Stimulated activated naive CD8-positive, alpha-beta T cell treated with anti-CD3 and anti-CD28 coated beads, Interleukin-15, Interleukin-2, amounts not matched to agents 100 U/mL and 50 U/mL, for 24 hours (primary cell): Measurements from ENCODE around the gene STPG3.
A peak's percentile ranks its signal among the peaks of the same experiment; 100 is the strongest.

Experiments used
- ATAC-seq: fragments of 150-1000 bp; cut with Tn5 transposase; one replicate; pipeline ENCODE4 v1.10.0; 2021
- DNase-seq: peaks from one replicate; pipeline ENCODE4 v3.0.0; 2021

Gene STPG3

DNA sequence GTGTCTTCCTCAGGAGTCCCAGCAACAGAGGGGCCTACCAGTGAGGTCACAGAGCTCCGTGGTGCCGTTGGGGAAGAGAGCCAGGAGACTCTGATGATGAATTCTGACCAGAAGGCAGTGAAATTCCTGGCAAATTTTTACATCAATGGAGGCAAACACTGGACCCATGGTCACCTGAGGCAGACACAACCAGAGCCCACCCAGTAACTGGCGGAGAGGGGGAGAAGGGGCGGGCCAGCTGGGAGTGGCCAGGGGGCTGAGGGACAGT lies at the start of gene STPG3:
STPG3 (plus strand) TSS at position 93 of the 268 bp plus-strand sequence; CDS start at position 94, 1 bp downstream.
- DNase-seq (no peak), ATAC-seq (no peak)

- ATAC-seq, result no peak
Measured at GRCh38 chr9:137202966-137203365, 48.1 kb upstream of the STPG3 start.

GRCh38 chr9:137204731-137205125 lies 46.4 kb upstream of the STPG3 start:
- DNase-seq, result no peak
- ATAC-seq, result no peak

More at GRCh38 chr9:137202966-137203365, 48.1 kb upstream of the STPG3 start:
- DNase-seq, result no peak

DNA sequence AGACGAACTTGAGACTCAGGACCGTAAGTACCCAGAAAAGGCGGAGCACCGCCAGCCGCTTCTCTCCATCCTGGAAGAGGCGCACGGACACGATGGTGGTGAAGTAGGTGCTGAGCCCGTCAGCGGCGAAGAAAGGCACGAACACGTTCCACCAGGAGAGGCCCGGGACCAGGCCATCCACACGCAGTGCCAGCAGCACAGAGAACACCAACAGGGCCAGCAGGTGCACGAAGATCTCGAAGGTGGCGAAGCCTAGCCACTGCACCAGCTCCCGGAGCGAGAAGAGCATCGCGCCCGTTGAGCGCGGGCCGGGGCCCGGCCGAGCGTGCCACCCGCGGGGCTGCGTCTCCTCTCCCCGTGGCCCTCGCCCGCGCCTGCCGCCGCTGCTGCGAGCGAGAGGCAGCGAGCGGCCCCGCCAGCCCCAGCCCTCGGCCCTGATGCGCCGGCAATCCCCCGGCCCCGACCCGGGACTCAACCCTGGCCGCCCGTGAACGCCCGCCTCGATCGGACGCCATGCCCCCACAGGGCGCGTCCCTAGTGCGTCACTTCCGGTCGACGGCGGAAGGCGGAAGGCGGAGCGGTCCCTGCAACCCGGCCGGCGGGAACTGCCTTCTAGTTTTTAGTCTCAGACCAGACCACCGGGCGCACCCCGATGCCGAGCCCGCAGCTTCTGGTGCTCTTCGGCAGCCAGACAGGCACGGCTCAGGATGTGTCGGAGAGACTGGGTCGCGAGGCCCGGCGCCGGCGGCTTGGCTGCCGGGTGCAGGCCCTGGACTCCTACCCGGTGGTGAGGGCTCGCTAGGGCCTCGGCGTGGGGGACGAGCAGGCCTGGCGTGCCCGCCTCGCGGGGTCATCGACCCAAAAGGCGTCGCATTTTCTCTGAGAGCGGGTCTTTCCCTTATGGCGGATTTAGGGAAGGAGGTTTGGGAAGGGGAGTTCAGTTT lies 45.7 kb upstream of the STPG3 start, which contains the start of the genes NDOR1 and TMEM203:
NDOR1 (plus strand) TSS at position 575 of the 944 bp plus-strand sequence; CDS start at position 653, 78 bp downstream.
TMEM203 (minus strand) TSS at position 523 of the 944 bp plus-strand sequence; CDS start at position 289, 234 bp downstream.
- DNase-seq (peak; percentile 99), ATAC-seq (peak; percentile 65)

GRCh38 chr9:137206602-137207001 lies 44.5 kb upstream of the STPG3 start:
- DNase-seq, result no peak

GRCh38 chr9:137211532-137211931 lies 39.6 kb upstream of the STPG3 start:
- DNase-seq (no peak), ATAC-seq (no peak)

More at GRCh38 chr9:137206602-137207001, 44.5 kb upstream of the STPG3 start:
- ATAC-seq, result no peak

GRCh38 chr9:137212520-137212919 lies 38.6 kb upstream of the STPG3 start:
- DNase-seq, result no peak
- no peak for ATAC-seq

DNA sequence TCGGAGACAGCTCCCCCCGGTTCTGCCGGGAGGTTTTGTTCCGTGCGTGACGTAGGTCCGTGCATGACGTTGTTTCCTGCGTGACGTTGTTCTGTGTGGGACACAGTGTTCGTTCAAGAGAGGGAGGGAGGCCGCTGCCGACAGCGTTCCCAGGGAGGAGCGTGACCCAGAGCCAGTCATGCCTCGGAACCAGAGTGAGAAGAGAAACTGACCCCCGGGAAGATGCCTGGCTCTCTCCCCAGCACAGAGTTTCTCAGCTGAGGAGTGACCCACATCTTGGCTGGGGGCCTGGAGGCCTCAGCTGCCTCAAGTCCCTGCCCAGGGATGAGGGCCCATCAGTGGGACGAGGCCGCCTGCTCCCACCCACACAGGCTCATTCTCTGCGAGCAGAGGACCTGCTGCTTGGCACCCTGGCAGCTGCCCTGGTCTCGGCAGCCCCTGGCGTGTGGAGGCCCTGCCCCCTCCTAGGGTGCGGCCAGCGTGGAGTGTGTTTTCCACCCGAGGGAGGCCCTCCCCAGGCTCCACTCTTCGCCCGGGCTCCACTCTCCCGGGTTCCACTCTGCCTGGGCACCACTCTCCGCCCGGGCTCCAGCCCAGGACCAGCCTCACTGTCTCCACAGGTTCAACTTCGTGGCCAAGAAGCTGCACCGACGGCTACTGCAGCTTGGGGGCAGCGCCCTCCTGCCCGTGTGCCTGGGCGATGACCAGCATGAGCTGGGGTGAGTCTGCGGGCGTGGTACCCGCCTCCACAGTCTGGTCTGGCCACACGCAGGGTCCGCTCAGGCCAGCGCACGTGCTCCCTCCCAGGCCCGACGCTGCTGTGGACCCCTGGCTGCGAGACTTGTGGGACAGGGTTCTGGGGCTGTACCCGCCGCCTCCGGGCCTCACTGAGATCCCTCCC lies 37.7 kb upstream of the STPG3 start:
- DNase-seq (no peak), ATAC-seq (no peak)

GRCh38 chr9:137214620-137215019 lies 36.5 kb upstream of the STPG3 start:
- DNase-seq (no peak), ATAC-seq (no peak)

DNA sequence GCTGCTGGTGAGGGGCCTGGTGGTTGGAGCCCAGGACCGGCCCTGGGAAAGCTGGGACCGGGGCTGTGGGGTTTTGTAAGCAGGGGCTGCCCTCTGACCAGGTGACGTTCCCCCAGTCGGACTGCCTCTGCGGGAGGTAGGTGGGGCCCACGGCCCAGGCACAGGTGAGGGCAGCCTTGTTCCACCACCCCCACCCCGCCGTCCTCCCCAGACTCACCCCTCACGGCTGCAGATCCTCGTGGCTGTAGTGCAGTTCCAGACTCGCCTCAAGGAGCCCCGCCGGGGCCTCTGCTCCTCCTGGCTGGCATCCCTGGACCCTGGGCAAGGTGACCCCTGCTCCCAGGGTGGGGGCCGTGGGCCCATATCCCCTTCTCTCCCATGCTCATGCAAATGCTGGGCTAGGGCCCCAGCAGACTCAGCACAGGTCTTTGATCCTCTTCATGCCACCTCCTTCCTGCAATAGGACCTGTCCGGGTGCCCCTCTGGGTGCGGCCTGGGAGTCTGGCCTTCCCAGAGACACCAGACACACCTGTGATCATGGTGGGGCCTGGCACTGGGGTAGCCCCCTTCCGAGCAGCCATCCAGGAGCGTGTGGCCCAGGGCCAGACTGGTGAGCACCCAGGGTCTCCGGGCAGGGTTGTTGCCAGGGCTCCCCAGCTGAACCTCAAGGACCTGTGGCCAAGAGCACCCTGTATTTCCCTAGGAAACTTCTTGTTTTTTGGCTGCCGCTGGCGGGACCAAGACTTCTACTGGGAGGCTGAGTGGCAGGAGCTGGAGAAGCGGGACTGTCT lies 35.7 kb upstream of the STPG3 start:
- ATAC-seq, result no peak
- no peak for DNase-seq

DNA sequence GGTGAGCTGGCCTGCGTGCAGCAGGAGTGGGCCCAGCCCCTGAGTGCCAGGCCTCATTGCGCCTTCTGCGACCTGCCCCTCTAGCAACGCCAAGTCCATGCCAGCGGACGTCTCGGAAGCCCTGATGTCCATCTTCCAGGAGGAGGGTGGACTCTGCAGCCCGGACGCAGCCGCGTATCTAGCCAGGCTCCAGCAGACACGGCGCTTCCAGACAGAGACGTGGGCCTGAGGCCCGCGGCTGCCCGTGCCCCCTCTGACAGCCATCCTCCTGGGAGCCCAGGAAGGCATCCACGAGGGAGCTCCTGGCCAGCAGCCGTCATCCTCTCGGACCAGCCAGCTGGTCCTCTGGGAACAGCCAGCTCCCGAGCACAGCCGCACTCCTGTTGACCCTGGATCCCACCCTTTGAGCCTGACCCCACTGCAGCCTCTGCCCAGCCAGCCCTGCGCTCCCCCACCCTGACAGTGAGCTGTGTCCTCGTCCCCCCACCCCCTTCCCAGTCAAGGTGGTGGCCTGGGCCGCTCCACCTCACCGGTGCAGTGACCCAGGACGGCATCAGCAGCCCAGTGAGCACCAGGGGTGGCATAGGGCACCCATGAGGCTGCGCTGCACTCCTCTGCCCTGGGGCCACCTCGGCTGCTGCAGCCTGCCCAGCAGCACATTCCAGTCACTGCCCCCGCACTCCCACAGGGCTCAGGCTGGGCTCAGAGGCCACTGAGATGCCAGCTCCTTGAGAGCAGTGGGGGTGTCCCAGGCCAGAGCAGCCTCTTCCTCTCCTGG lies 34.7 kb upstream of the STPG3 start:
- no peak for DNase-seq
- ATAC-seq, result no peak

DNA sequence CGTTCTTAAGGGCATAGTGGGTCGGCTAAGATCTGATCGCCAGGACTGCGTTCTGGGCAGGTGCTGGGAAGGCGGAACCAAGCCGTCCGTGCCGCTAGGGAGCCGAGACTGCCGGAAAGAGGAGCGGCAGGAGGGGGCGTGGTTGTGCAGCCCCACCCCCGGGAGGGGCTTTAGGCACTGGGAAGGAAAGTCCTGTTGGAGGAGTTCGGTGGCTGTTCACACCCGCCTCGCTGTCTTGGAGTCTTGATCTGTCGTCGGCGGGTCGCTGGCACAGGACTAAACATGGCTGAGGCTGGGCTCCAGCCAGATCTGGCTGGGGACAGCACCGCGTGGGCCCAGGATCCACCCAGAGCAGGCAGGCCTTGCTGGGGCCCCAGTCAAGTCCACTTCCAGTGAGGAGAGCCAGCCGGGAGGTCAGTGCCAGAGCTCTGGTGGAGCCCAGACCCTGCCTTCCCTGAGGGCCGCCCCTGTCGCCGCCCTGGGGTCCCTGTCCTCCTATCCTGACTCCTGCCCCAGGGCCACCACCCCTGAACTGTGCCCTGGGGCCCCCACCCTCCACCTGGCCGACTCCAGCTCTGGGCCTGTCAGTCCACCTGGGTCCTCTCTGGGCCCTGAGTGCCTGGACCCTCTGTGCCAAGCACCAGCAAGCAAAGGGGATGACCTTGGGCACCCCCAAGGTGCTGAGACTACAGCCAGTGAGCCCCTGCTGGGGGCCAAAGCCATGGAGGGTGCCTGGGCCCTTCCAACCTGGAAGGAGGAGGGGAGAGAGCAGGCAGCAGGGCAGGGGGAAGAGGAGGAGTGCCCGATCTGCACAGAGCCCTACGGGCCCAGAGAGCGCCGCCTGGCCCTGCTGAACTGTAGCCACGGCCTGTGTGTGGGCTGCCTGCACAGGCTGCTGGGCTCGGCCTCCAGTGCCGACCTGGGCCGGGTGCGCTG lies 33.5 kb upstream of the STPG3 start:
- no peak for DNase-seq
- no peak for ATAC-seq

- ATAC-seq (no peak), DNase-seq (no peak)
Measured at GRCh38 chr9:137218212-137218753, 32.8 kb upstream of the STPG3 start.

GRCh38 chr9:137218754-137219271 lies 32.3 kb upstream of the STPG3 start:
- no peak for ATAC-seq
- no peak for DNase-seq

GRCh38 chr9:137219757-137220316 lies 31.2 kb upstream of the STPG3 start:
- DNase-seq (no peak), ATAC-seq (no peak)

DNA sequence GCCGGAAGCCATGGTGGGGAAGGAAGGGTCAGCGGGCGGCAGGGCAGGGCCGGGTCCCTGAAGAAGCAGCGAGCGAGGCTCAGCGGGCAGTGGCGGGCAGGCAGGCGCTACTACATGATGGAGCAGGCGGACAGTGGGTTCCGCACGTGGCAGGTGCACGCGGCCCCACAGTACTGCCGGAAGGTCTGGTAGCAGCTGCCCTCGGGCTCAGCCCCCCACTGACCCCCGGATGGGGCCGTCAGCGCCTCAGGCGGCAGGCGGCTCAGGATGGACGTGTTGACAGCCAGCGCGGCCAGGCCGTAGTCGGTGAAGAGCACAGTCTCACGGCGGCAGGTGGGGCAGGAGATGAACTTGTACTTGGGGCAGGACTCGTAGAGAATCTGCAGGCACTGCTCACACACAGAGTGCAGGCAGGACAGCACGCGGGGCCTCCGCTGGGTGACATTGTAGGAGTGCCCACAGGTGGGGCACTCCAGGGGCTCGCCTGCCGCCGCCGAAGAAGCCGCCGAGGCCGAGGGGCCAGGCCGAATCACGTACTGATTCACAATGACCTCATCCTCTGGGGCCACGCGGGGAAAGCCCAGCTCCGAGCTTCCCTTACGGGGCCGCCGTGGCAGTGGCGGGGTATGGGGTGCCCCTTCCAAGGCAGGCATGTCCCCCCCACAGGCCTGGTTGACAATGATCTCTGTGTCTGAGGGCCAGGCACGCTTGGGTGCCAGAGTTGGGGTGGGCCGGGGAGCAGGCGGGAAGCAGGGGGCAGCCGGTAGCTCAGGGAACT lies 30.6 kb upstream of the STPG3 start:
- DNase-seq, result no peak

DNA sequence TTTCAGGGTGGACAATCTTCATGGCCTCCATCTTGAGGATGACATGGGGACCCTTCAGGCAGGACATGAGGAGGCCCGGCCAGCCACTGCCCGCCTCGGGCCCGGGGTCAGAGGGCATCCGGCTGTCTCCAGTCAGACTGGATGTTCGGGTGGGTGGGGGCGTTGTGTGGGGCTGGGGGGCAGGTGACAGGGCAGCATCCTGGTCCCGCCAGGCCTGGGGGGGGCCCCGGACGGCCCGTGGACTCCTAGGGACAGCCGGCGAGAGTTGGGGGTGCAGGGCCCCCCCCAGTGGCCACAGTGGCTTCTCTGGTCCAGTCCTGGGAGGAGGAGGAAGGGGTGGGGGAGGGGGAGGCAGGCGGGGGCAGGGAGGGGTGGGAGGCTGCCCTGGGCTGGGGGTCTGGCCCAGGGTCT lies 30.0 kb upstream of the STPG3 start:
- no peak for ATAC-seq

More for the DNA sequence above, 30.6 kb upstream of the STPG3 start:
- ATAC-seq, result no peak

DNA sequence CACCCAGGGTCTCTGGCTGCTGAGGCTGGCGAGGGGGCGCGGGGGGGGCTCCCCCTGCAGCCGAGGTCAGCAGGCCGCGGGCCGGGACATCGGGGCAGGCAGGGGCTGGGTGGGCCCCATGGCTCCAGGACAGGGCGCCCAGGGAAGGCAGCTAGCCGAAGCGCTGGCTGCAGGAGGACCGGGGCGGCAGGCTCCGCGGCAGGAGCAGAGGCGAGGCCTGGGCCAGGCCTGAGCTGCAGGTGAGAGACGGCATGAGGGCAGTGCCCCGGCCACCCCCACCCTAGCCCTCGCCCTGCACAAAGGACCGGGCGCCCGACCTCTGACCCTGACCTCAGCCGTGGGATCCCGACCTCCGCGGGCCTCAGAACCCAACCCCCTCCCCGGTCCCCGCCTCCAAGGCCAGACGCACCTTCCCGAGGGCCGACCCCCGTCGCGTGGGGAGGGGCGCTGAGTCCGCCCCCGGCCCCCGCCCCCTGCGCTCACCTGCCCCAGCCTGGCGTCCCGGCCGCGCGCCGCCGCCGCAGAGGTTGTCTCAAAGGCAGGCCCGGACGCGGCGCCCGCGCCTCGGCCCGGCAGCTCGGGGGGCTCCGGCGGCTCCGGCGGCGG lies 29.5 kb upstream of the STPG3 start:
- no peak for DNase-seq
- no peak for ATAC-seq

More for the DNA sequence above, 30.0 kb upstream of the STPG3 start:
- DNase-seq, result no peak
